GM21529 (cell line): ENCODE measurements around the gene VWA2.

Source experiments
- ATAC-seq: cut with Tn5 transposase; IDR thresholded peaks from one replicate; pipeline ENCODE4 v1.9.1; 2021; ENCODE audit not compliant: unreplicated experiment

The VWA2 gene

GRCh38 chr10:114246679-114247305 is 7.7 kb downstream of the VWA2 start:
- ATAC-seq: no peak

GRCh38 chr10:114250236-114250635 is 11.2 kb downstream of the VWA2 start:
- ATAC-seq: no peak

GRCh38 chr10:114250716-114251115 is 11.7 kb downstream of the VWA2 start:
- no peak for ATAC-seq

GRCh38 chr10:114252092-114252491 is 13.0 kb downstream of the VWA2 start:
- no peak for ATAC-seq

- no peak for ATAC-seq
These were observed 13.8 kb downstream of the VWA2 start for GRCh38 chr10:114252883-114253282.

- ATAC-seq: no peak
These were observed 16.2 kb downstream of the VWA2 start for GRCh38 chr10:114255227-114255626.

DNA sequence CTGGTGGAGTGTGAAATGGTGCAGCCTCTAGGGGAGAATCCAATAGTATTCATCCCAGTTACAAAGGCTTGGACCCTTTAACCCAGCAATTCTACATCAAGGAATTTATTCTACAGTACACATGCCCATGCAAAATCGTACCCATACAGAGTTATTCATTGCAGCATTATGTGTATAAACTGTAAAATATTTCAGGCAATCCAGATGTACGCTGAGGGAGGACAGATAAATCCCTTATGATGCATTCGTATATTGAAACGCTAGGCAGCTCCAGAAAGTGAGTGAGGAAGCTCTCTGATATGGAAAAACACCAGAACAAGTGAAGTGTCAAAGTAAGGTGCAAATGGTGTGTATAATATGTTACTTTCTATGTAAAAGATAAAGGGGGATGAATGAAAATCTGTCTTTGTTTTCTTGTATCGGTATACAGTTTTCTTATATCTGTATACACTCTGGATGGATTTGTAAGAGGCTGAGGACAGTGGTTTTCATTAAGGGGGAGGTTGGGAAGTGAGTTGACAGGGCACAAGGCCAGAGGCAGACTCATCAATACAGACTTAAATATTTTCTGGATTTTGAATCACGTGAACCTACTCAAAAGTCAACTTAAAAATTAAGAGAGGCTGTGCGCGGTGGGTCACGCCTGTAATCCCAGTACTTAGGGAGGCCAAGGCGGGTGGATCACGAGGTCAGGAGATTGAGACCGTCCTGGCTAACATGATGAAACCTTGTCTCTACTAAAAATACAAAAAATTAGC is 17.1 kb downstream of the VWA2 start:
- no peak for ATAC-seq

- ATAC-seq: no peak
These were observed 17.8 kb downstream of the VWA2 start for GRCh38 chr10:114256822-114257221.

- ATAC-seq: no peak
These were observed 18.4 kb downstream of the VWA2 start for GRCh38 chr10:114257498-114257897.

DNA sequence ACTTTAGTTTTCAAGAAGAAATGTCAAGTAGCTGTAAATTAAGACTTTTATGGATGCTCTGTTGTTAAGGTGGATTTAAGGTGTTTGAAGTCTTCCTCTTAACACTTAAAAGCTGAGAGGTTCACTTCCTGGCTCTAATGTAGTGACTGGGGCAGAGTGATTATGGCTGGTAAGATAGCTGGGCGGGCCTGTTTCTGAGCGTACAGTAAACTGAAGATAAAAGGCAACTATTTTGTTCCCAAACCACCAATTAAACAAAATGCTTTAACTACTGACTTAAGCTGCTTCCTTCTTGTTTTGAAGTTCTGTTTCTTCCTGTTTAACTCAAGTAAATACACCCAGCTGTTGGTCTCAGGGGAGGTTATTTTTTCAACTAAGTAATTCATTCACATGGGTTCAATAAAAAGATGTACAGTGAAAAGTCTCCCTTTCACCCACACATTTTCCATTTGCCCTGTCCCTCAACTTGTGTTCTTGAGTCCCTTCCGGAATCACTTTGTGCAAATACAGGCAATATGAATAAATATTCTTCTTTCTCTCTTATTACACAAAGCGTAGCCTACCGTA is 19.3 kb downstream of the VWA2 start:
- ATAC-seq: no peak

DNA sequence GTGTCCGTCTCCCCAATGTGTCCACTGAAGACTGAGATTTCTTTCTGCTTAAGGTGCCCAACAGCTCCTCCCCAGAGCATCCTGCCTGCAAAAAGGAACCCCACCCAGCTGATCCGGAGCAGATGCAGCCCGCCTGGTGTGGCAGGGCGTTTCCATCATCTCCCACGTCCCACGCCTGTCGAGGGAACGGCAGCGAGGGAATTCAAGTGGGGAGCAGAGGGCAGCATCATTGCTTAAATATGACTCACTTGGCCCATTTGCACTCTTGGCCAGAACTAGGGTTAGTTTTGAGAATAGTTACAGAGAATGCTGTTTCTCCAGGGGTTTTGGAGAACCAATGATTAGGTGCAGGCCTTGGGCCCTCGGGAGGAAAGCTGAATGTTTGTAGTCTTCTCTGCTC is 20.8 kb downstream of the VWA2 start:
- ATAC-seq: no peak

- no peak for ATAC-seq
These were observed 21.3 kb downstream of the VWA2 start for GRCh38 chr10:114260366-114260765.

DNA sequence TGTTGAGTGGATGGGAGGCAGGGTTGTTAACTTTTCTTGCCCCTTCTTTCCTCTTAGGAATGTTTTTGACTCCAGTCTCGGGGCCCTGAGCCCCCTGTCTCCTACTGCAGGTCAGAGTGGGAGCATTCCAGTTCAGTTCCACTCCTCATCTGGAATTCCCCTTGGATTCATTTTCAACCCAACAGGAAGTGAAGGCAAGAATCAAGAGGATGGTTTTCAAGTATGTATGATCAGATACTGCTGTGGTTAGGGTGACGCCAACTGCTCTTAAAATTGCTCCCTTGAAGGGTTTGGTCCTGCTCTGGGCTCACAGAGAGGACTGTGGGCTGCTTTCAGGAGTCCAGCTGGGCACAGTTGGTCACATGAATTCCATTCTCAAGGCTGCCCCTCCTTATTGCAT is 22.0 kb downstream of the VWA2 start:
- no peak for ATAC-seq

DNA sequence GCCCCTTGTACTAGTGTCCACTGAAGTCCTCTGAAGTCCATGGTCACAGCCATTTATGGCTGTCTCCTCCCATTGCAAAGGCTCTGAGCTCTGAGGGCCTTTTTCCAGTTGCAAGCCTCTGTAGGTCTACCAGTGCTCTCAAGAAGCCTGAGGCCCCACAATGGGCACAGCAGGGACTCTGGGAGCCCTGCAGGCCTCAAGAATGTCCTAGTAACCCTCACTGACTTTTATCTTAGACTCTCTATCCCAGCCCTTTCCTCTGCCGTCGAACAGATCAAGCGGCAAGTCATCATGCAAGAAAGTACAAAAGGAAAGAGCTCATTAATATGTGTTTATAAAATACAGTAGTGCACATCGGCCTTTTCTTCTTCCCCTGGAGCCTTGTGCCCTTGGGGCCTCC is 23.4 kb downstream of the VWA2 start:
- no peak for ATAC-seq

GRCh38 chr10:114265392-114266053 is 26.5 kb downstream of the VWA2 start:
- ATAC-seq: no peak

DNA sequence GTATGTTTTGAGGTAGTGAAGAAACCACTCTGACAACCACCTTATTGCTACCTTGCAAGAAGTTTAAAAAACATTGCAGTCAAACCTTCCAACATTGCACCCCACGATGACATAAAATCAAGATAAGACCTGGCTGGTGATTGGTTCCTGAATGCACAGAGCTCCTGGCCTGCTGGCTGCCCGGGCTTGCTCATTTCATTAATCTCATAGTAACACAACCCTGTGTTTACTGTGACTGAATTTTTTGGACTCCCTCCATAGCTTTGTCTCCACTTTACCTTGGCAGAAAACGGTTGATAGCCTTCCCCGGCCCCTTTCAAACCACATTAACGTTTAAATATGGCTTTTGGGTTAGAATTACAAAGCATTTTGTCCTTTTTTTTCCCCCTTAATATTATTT is 27.5 kb downstream of the VWA2 start:
- ATAC-seq: no peak

GRCh38 chr10:114271075-114271778 is 32.2 kb downstream of the VWA2 start:
- no peak for ATAC-seq

DNA sequence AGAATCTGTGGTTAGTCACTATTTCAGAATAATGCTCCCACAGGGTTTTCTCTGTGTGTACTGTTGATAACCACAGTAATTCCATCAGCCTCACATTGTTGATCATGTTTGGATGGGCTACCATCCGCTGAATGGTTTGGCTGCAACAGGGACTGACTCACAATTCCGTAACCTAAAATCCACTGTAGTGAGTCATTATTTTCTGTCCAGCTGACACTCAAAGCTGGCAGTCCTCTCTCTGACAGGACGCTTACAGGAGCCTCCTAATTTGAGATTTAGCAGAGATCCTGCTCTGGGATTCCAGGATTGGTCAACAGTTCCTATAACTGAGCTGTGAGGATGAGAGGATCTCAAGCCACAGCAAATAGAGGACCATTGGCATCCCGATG is 32.7 kb downstream of the VWA2 start:
- ATAC-seq: no peak

- no peak for ATAC-seq
These were observed 33.6 kb downstream of the VWA2 start for GRCh38 chr10:114272696-114273095.

DNA sequence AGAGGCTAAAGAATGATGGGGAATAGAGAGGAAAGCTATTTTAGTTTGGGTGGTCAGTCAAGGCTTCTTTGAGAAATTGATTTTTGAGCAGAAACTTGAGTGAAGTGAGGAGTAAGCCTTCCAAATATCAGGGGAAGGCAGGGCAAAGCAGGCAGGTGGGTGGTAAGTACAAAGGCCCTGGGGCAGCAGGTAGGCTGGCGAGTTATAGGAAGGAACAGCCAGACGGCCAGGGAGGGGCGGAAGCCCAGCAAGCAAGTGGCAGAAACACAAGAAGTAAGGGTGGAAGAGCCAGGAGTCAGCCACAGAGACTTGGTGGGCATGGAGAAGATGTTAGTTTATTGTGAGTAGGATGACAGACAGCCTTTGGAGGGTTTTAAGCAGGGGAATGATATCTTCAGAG is 34.9 kb downstream of the VWA2 start:
- no peak for ATAC-seq
